ENCODE results near the gene PDE4B.

DNA sequence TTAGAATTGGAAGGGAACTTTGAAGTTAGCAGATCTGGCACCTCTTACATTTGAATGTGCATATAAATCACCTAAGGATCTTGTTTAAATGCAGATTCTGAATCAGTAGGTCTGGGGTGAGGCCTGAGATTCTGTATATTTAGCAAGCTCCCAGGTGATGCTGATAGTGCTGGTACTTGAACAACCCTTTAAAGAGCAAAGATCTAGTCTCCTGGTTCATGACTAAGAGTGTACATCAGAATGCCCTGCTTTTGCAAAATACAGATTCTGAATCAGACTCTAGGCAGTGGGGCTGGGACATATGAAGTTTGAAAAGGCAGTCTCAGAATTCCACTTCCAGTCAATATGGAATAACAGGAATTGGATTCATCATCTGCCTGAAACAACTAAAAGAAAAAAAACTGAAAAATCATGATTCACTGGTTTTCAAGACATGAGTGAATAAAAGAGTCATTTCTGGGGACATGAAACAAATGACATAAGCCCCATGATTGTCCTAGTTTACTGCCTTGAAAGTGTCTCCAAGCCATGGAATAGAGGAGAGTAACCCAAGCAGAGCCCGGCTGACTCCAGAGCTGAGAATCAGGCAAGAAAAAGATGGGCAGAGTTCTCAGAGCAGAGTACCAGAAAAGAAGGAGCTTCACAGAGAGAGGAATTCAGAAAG lies 591.7 kb downstream of the PDE4B start:
- TF ChIP-seq, protein P1, sequence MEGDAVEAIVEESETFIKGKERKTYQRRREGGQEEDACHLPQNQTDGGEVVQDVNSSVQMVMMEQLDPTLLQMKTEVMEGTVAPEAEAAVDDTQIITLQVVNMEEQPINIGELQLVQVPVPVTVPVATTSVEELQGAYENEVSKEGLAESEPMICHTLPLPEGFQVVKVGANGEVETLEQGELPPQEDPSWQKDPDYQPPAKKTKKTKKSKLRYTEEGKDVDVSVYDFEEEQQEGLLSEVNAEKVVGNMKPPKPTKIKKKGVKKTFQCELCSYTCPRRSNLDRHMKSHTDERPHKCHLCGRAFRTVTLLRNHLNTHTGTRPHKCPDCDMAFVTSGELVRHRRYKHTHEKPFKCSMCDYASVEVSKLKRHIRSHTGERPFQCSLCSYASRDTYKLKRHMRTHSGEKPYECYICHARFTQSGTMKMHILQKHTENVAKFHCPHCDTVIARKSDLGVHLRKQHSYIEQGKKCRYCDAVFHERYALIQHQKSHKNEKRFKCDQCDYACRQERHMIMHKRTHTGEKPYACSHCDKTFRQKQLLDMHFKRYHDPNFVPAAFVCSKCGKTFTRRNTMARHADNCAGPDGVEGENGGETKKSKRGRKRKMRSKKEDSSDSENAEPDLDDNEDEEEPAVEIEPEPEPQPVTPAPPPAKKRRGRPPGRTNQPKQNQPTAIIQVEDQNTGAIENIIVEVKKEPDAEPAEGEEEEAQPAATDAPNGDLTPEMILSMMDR (conservative IDR thresholded peaks at IDR 0.05; ENCODE audit: low read length) = no peak
- no peak for TF ChIP-seq EZH2phosphoT487 (IDR thresholded peaks at IDR 0.05; ENCODE audit: borderline replicate concordance, low read depth, low read length)
